Activated CD4-positive, alpha-beta T cell treated with anti-CD3 and anti-CD28 coated beads, Interleukin-2, amount 50 U/mL, for 16 hours (primary cell): ENCODE results near the gene MLXIP.
"Not testable (repeated sequence)": the region's sequence is repeated elsewhere in the genome, so short reads cannot be mapped to it uniquely, and the experiment has no call there.

Experiments
- DNase-seq: peaks from one replicate; pipeline ENCODE4 v3.0.0-alpha.2; 2020

MLXIP gene

GRCh38 chr12:122097927-122098756, 19.6 kb downstream of the MLXIP start:
- DNase-seq = no peak

GRCh38 chr12:122099280-122099749, 20.8 kb downstream of the MLXIP start:
- DNase-seq = no peak

- DNase-seq = no peak
Observed at GRCh38 chr12:122099856-122100255, 21.3 kb downstream of the MLXIP start.

- no peak for DNase-seq
Observed at GRCh38 chr12:122100568-122100967, 22.0 kb downstream of the MLXIP start.

- no peak for DNase-seq
Observed at GRCh38 chr12:122102331-122102730, 23.8 kb downstream of the MLXIP start.

- DNase-seq = no peak
Observed at GRCh38 chr12:122104844-122105243, 26.3 kb downstream of the MLXIP start.

GRCh38 chr12:122105496-122105895, 26.9 kb downstream of the MLXIP start:
- DNase-seq = not testable (repeated sequence)

GRCh38 chr12:122106843-122107242, 28.3 kb downstream of the MLXIP start:
- no peak for DNase-seq

- DNase-seq = no peak
Observed at GRCh38 chr12:122107261-122107660, 28.7 kb downstream of the MLXIP start.

- no peak for DNase-seq
Observed at GRCh38 chr12:122111089-122111641, 32.6 kb downstream of the MLXIP start.

- no peak for DNase-seq
Observed at GRCh38 chr12:122116707-122117535, 38.4 kb downstream of the MLXIP start.

- no peak for DNase-seq
Observed at GRCh38 chr12:122117979-122118378, 39.4 kb downstream of the MLXIP start.

- DNase-seq = not testable (repeated sequence)
Observed at GRCh38 chr12:122121341-122121740, 42.8 kb downstream of the MLXIP start.

- DNase-seq = no peak
Observed at GRCh38 chr12:122121745-122122144, 43.2 kb downstream of the MLXIP start.

- peak; percentile 71 for DNase-seq
Observed at GRCh38 chr12:122123051-122123760, 44.6 kb downstream of the MLXIP start.

- DNase-seq = no peak
Observed at GRCh38 chr12:122123761-122124145, 45.2 kb downstream of the MLXIP start.

- no peak for DNase-seq
Observed at GRCh38 chr12:122124370-122124769, 45.8 kb downstream of the MLXIP start.

- no peak for DNase-seq
Observed at GRCh38 chr12:122125452-122126341, 47.1 kb downstream of the MLXIP start.

- DNase-seq = no peak
Observed at GRCh38 chr12:122126342-122126635, 47.7 kb downstream of the MLXIP start.

- DNase-seq = no peak
Observed at GRCh38 chr12:122126713-122127597, 48.4 kb downstream of the MLXIP start.

GRCh38 chr12:122127839-122128238, 49.3 kb downstream of the MLXIP start:
- no peak for DNase-seq
